Measurements from ENCODE around the gene GRID2.

Gene GRID2

GRCh38 chr4:93781198-93781597 is 1477.4 kb downstream of the GRID2 start:
- no peak for TF ChIP-seq POU6F1 (CRISPR knock-in tag; IDR thresholded peaks at IDR 0.05; ENCODE audit: borderline replicate concordance, low read depth)
- TF ChIP-seq ZNF565 (CRISPR knock-in tag; conservative IDR thresholded peaks at IDR 0.05; ENCODE audit: low read depth): no peak
- TF ChIP-seq GLIS3 (CRISPR knock-in tag; IDR thresholded peaks at IDR 0.05): no peak
- no peak for TF ChIP-seq RARB (CRISPR knock-in tag; IDR thresholded peaks at IDR 0.05)
- no peak for TF ChIP-seq ZNF70 (CRISPR knock-in tag; IDR thresholded peaks at IDR 0.05)
- TF ChIP-seq ZFP30 (CRISPR knock-in tag; IDR thresholded peaks at IDR 0.05): no peak
- TF ChIP-seq PPARA (CRISPR knock-in tag; IDR thresholded peaks at IDR 0.05; ENCODE audit: borderline replicate concordance): no peak
- no peak for TF ChIP-seq CSRNP3 (CRISPR knock-in tag; IDR thresholded peaks at IDR 0.05)
- no peak for TF ChIP-seq ZNF8 (CRISPR knock-in tag; IDR thresholded peaks at IDR 0.05)
- TF ChIP-seq ZC3H10 (CRISPR knock-in tag; IDR thresholded peaks at IDR 0.05): no peak

GRCh38 chr4:93786149-93786548 is 1482.4 kb downstream of the GRID2 start:
- TF ChIP-seq RARB (CRISPR knock-in tag; IDR thresholded peaks at IDR 0.05) (no peak), BACH2 (CRISPR knock-in tag; IDR thresholded peaks at IDR 0.05; ENCODE audit: borderline replicate concordance) (no peak), PPARA (CRISPR knock-in tag; IDR thresholded peaks at IDR 0.05; ENCODE audit: borderline replicate concordance) (no peak), ISL1 (CRISPR knock-in tag; IDR thresholded peaks at IDR 0.05) (no peak), ZNF70 (CRISPR knock-in tag; IDR thresholded peaks at IDR 0.05) (no peak), TOX (CRISPR knock-in tag; IDR thresholded peaks at IDR 0.05; ENCODE audit: borderline replicate concordance) (no peak), ZFP3 (CRISPR knock-in tag; IDR thresholded peaks at IDR 0.05) (no peak), PATZ1 (CRISPR knock-in tag; IDR thresholded peaks at IDR 0.05; ENCODE audit: borderline replicate concordance) (no peak), POU6F1 (CRISPR knock-in tag; IDR thresholded peaks at IDR 0.05; ENCODE audit: borderline replicate concordance, low read depth) (no peak), TCF4 (CRISPR knock-in tag; IDR thresholded peaks at IDR 0.05; ENCODE audit: borderline replicate concordance) (no peak), CREB5 (CRISPR knock-in tag; IDR thresholded peaks at IDR 0.05; ENCODE audit: low read depth) (no peak), ARNTL (CRISPR knock-in tag; IDR thresholded peaks at IDR 0.05; ENCODE audit: borderline replicate concordance, low read depth) (no peak), ZFP30 (CRISPR knock-in tag; IDR thresholded peaks at IDR 0.05) (no peak), ZNF8 (CRISPR knock-in tag; IDR thresholded peaks at IDR 0.05) (no peak), CSRNP3 (CRISPR knock-in tag; IDR thresholded peaks at IDR 0.05) (no peak)
- ATAC-seq: no peak

More at GRCh38 chr4:93781198-93781597, 1477.4 kb downstream of the GRID2 start:
- no peak for ATAC-seq

GRCh38 chr4:93788712-93789111 is 1484.9 kb downstream of the GRID2 start:
- ATAC-seq: peak; percentile 83
- no peak for TF ChIP-seq ESRRG (CRISPR knock-in tag; IDR thresholded peaks at IDR 0.05)
- TF ChIP-seq CREB5 (CRISPR knock-in tag; IDR thresholded peaks at IDR 0.05; ENCODE audit: low read depth): no peak
- TF ChIP-seq CSDC2 (CRISPR knock-in tag; IDR thresholded peaks at IDR 0.05): no peak
- no peak for TF ChIP-seq PATZ1 (CRISPR knock-in tag; IDR thresholded peaks at IDR 0.05; ENCODE audit: borderline replicate concordance)
- TF ChIP-seq POU6F1 (CRISPR knock-in tag; IDR thresholded peaks at IDR 0.05; ENCODE audit: borderline replicate concordance, low read depth): no peak
- TF ChIP-seq SNAI2 (CRISPR knock-in tag; IDR thresholded peaks at IDR 0.05): no peak
- no peak for TF ChIP-seq TCF4 (CRISPR knock-in tag; IDR thresholded peaks at IDR 0.05; ENCODE audit: borderline replicate concordance)
- no peak for TF ChIP-seq ZC3H10 (CRISPR knock-in tag; IDR thresholded peaks at IDR 0.05)
- TF ChIP-seq ZFP3 (CRISPR knock-in tag; IDR thresholded peaks at IDR 0.05): no peak
- no peak for TF ChIP-seq ZNF565 (CRISPR knock-in tag; conservative IDR thresholded peaks at IDR 0.05; ENCODE audit: low read depth)
- no peak for TF ChIP-seq ZNF8 (CRISPR knock-in tag; IDR thresholded peaks at IDR 0.05)
- TF ChIP-seq ARNTL (CRISPR knock-in tag; IDR thresholded peaks at IDR 0.05; ENCODE audit: borderline replicate concordance, low read depth): no peak
- TF ChIP-seq TOX (CRISPR knock-in tag; IDR thresholded peaks at IDR 0.05; ENCODE audit: borderline replicate concordance): no peak
- no peak for TF ChIP-seq GLIS3 (CRISPR knock-in tag; IDR thresholded peaks at IDR 0.05)
- no peak for TF ChIP-seq BACH2 (CRISPR knock-in tag; IDR thresholded peaks at IDR 0.05; ENCODE audit: borderline replicate concordance)

Data from SK-N-SH treated with all-trans-retinoic acid at 6 μM for 48 hours (cell line).